Ishikawa (cell line): Measurements from ENCODE around the gene ACTN4.

Experiments
- CEBPB ChIP-seq: IDR thresholded peaks from 2 replicates; pipeline ENCODE4 v1.6.1; 2012
- CREB1 ChIP-seq: IDR thresholded peaks from 2 replicates; pipeline ENCODE4 v1.6.1; 2012; ENCODE audit warnings: low read depth
- EGR1 ChIP-seq: IDR thresholded peaks from 2 replicates; pipeline ENCODE4 v1.6.1; 2012
- EP300 ChIP-seq: IDR thresholded peaks from 2 replicates; pipeline ENCODE4 v1.6.1; 2012; ENCODE audit warnings: borderline replicate concordance
- FOXM1 ChIP-seq: IDR thresholded peaks from 2 replicates; pipeline ENCODE4 v1.6.1; 2012; ENCODE audit warnings: low read depth, borderline replicate concordance
- MAX ChIP-seq: IDR thresholded peaks from 2 replicates; pipeline ENCODE4 v1.6.1; 2012
- NFIC ChIP-seq: IDR thresholded peaks from 2 replicates; pipeline ENCODE4 v1.6.1; 2012
- RAD21 ChIP-seq: IDR thresholded peaks from 2 replicates; pipeline ENCODE4 v1.6.1; 2012; ENCODE audit warnings: low read depth
- REST ChIP-seq: IDR thresholded peaks from 2 replicates; pipeline ENCODE4 v1.6.1; 2012; ENCODE audit warnings: low read depth, mild to moderate bottlenecking
- TAF1 ChIP-seq: IDR thresholded peaks from 2 replicates; pipeline ENCODE4 v1.6.1; 2012; ENCODE audit warnings: low read depth, mild to moderate bottlenecking
- TCF12 ChIP-seq: IDR thresholded peaks from 2 replicates; pipeline ENCODE4 v1.6.1; 2012; ENCODE audit warnings: low read depth
- TEAD4 ChIP-seq: IDR thresholded peaks from 2 replicates; pipeline ENCODE4 v1.6.1; 2012
- USF1 ChIP-seq: IDR thresholded peaks from 2 replicates; pipeline ENCODE4 v1.6.1; 2012
- YY1 ChIP-seq: IDR thresholded peaks from 2 replicates; pipeline ENCODE4 v1.6.1; 2012; ENCODE audit warnings: low read depth
- ZBTB7A ChIP-seq: IDR thresholded peaks from 2 replicates; pipeline ENCODE4 v1.6.1; 2012; ENCODE audit warnings: low read depth

The ACTN4 gene

GRCh38 chr19:38733493-38734175 is 86.2 kb downstream of the ACTN4 start:
- no peak for TF ChIP-seq EGR1
- TF ChIP-seq FOXM1, result no peak
- TF ChIP-seq NFIC, result no peak

GRCh38 chr19:38734176-38734425 is 86.7 kb downstream of the ACTN4 start:
- no peak for TF ChIP-seq YY1
- no peak for TF ChIP-seq EP300
- TF ChIP-seq NFIC, result no peak
- TF ChIP-seq REST, result no peak
- TF ChIP-seq TAF1, result no peak
- TF ChIP-seq FOXM1, result no peak
- no peak for TF ChIP-seq EGR1
- TF ChIP-seq RAD21, result no peak
- TF ChIP-seq TCF12, result no peak
- TF ChIP-seq CREB1, result no peak
- TF ChIP-seq CEBPB, result no peak
- no peak for TF ChIP-seq MAX
- TF ChIP-seq TEAD4, result no peak

GRCh38 chr19:38734426-38735256 is 87.2 kb downstream of the ACTN4 start:
- TF ChIP-seq RAD21 (no peak), FOXM1 (no peak), TAF1 (no peak), TEAD4 (no peak), CREB1 (no peak), USF1 (no peak), NFIC (no peak), EP300 (no peak), REST (no peak)

GRCh38 chr19:38735257-38735686 is 87.8 kb downstream of the ACTN4 start:
- 0 out of 2 replicates have a peak, but pooled peaks have one; percentile 6 for TF ChIP-seq RAD21
- no peak for TF ChIP-seq TAF1
- TF ChIP-seq ZBTB7A, result peak; percentile 87

- TF ChIP-seq ZBTB7A (peak; percentile 96), CEBPB (no peak), FOXM1 (no peak), REST (no peak), TCF12 (no peak), EGR1 (peak; percentile 63; the same call in 1 of the 2 replicates), MAX (peak; percentile 42; the same call in 1 of the 2 replicates), NFIC (no peak), RAD21 (peak; percentile 11; the same call in 1 of the 2 replicates), EP300 (no peak)
Observed at GRCh38 chr19:38736036-38736412, 88.6 kb downstream of the ACTN4 start.
